GM23248 (cell line): ENCODE measurements around the gene CEACAM4.
"Not testable (repeated sequence)": the region's sequence is repeated elsewhere in the genome, so short reads cannot be mapped to it uniquely, and the experiment has no call there.

Source experiments
- EZH2 ChIP-seq: fragments of 200-600 bp; sonication (generic); IDR thresholded peaks from 2 replicates; pipeline ENCODE4 v1.6.1; 2018; ENCODE audit warnings: antibody characterized with exemption, mild to moderate bottlenecking; ENCODE audit not compliant: insufficient read depth, poor library complexity, severe bottlenecking
- EZH2phosphoT487 ChIP-seq: fragments of 200-600 bp; sonication (generic); IDR thresholded peaks from 2 replicates; pipeline ENCODE4 v1.6.1; 2018; ENCODE audit warnings: antibody characterized with exemption, moderate library complexity, mild to moderate bottlenecking, low read depth; ENCODE audit not compliant: insufficient read depth

DNA sequence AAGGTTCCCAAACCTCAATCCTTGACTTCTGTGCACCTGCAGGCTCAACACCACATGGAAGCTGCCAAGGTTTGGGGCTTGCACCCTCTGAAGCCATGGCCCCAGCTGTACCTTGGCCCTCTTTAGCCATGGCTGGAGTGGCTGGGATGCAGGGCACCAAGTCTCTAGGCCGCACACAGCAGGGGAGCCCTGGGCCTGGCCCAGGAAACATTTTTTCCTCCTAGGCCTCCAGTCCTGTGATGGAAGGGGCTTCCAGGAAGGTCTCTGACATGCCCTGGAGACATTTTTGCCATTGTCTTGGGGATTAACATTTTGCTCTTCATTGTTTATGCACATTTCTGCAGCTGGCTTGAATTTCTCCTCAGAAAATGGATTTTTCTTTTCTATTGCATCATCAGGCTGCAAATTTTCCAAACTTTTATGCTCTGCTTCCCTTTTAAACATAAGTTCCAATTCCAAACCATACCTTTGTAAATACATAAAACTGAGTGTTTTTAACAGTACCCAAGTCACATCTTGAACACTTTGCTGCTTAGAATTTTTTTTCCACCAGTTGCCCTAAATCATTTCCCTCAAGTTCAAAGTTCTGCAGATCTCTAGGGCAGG lies 44.2 kb downstream of the CEACAM4 start:
- not testable (repeated sequence) for TF ChIP-seq EZH2phosphoT487, EZH2
